Hypothalamus (tissue), 51 donors: ENCODE data around the gene RABGAP1L.
"Not testable (repeated sequence)": the region's sequence is repeated elsewhere in the genome, so short reads cannot be mapped to it uniquely, and the experiment has no call there.

Experiments
- DNase-seq, 51 donors: peaks; one replicate each; lab custom pipeline; 2025; lab: John Stamatoyannopoulos, UW

The RABGAP1L gene

DNA sequence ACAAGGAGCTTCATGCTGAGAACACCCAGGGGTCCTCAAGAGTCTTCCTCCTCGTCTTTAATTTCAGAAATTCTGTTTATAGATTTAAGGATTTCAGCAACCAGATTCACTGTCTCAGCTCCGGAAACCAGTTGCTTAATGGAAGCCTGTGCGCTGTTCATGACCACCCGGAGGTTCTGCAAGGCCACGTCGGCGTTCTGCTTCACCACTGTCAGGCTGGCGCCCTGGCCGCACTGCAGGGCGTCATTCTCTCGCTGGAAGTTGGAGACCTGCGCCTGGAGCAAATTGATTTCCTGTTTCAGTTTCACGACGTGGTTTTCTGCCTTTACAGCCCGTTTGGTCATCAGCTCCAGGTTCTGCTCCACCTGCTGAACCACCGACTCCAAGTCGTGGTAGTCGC, 885.3 kb downstream of the RABGAP1L start:
- not testable (repeated sequence) for DNase-seq
